HG02588 (cell line): Measurements from ENCODE around the gene PROSER2.
"Not testable (repeated sequence)": the region's sequence is repeated elsewhere in the genome, so short reads cannot be mapped to it uniquely, and the experiment has no call there.

Experiments used
- ATAC-seq: cut with Tn5 transposase; IDR thresholded peaks from one replicate; pipeline ENCODE4 v1.9.1; 2021; ENCODE audit warnings: mild to moderate bottlenecking, moderate library complexity; ENCODE audit not compliant: unreplicated experiment

Gene PROSER2

DNA sequence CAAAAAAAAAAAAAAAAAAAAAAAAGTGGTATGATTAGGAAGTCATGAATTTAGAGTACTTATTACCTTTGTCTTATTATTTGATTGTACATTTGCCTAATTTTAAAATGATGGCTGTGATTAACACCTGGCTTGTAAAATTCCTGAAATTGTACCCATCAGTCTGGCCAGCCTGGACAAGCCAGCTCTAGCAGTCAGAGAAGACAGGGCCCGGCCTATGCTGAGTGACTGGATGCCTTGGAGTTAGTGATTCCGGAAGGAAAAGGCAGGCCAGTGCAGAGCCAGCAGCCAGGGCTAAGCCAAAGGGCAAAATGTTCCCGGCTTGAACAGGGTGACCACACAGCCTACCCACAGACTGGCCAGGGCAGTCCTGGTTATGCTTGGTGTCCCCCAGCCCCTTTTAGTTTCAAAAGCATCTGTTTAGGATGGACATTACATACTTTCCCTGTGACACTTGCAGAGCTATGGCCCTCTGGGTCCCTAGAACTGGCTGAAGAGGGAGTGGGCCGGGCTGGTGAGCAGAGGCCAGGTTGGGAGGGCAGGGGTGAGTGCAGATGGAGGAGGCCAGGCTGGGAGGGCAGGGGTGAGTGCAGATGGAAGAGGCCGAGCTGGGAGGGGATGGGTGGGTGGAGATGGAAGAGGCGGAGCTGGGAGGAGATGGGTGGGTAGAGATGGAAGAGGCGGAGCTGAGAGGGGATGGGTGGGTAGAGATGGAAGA lies 61.7 kb downstream of the PROSER2 start:
- no peak for ATAC-seq

DNA sequence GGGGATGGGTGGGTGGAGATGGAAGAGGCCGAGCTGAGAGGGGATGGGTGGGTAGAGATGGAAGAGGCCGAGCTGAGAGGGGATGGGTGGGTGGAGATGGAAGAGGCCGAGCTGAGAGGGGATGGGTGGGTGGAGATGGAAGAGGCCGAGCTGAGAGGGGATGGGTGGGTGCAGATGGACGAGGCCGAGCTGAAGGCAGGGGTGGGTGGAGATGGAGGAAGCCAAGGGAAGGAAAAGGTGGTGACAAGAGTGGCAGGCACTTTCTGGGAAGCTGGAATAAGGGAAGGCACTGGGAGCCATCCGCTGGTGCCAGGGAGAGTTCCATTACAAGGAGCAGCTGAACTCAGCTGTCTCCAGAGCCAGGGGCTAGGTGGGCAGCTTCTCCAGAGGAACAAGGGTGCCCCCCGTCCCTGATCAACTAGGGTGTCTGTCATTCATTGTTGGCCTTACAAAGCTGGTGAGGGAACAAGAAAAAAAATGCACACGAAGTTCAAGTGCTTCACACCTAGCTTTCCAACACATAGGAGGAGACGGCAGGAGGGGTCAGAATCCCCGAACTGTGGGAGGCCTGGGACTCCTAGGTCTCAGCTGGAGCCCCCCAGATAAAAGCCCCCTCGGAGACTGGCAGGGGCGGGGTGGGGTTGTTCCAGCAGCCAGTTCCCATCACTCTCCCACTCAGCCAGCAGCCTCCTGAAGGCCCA lies 62.4 kb downstream of the PROSER2 start:
- ATAC-seq: no peak

GRCh38 chr10:11886138-11886474 lies 63.0 kb downstream of the PROSER2 start:
- ATAC-seq: no peak

DNA sequence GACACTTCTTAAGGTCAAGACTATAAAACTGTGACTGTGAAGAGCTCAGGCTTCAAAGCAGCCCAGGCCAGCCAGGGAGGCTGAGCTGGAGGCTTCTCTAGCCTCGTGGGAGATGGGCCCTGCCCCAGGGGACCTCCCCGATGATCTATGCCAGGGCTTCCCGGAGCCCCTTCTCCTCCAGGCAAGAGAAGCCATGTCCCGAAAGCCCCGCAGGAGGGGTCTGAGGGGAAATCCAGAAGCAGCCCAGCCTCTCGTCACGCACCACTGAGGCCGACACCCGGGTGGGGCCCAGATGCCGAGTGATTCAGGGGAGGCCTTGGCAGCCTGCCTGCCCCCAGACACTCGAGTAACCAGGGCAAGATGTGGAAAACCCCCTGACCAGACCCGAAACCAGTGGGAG lies 63.7 kb downstream of the PROSER2 start:
- ATAC-seq: peak; percentile 49

- ATAC-seq: no peak
These were observed 64.4 kb downstream of the PROSER2 start for GRCh38 chr10:11887381-11888227.

GRCh38 chr10:11889263-11889662 lies 66.1 kb downstream of the PROSER2 start:
- not testable (repeated sequence) for ATAC-seq

- no peak for ATAC-seq
These were observed 68.8 kb downstream of the PROSER2 start for GRCh38 chr10:11891776-11892486.

DNA sequence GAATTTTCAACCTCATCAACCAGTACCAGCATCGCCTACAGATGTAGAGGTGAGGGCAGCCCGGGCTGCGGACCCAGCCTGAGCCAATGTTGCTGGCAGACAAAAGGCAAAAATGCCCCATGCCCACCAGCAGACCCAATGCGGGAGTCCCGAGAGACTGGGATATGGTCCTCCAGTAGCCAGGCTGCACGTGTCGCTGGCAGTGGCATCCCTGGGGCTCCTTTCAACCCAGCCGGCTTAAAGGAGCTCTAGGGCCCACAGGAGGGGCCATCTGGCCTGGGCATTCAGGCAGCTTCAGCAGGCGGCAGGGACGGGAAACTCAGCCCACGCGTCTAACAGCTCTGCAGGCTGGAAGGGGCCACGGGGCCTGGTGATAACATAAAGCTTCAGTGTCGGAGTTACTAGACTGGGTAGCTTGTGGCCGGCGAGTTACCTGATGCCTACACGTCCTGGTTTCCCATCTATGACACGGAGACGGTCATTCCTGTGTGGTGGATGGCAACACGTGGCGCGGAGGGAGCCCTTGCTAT lies 70.7 kb downstream of the PROSER2 start:
- ATAC-seq: no peak

DNA sequence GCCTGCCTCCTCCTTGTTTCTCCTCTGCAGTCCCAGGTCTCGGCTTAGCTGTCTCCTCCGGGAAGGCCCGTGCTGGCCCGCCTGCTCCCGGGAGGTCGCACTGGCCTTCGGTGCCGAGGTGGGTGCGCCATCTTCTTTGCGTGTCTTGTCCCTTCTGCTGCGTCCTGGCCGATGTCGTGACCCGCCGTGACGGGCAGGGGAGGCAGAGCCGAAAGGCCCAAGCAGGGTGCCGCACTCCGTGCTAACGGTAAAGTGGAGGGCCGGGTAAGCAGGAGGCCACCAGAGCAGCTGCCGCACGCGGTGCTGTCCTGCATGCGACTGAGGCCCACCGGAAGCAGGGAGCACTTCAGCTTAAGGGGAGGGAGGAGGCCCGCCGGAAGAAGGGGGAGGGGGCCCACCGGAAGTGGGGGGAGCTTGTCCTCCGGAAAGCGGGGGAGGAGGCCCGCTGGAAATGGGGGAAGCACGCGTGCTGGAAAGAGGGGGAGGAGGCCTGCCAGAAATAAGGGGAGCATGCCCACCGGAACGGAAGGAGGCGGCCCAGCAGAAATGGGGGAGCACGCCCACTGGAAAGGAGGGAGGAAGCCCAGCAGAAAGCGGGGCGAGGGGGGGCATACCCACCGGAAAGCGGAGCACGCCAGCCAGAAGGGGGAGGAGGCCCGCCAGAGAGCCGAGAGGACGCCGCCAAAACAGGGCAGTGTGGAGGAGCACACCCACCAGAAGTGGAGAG lies 71.4 kb downstream of the PROSER2 start:
- no peak for ATAC-seq

GRCh38 chr10:11895108-11895466 lies 71.9 kb downstream of the PROSER2 start:
- no peak for ATAC-seq

DNA sequence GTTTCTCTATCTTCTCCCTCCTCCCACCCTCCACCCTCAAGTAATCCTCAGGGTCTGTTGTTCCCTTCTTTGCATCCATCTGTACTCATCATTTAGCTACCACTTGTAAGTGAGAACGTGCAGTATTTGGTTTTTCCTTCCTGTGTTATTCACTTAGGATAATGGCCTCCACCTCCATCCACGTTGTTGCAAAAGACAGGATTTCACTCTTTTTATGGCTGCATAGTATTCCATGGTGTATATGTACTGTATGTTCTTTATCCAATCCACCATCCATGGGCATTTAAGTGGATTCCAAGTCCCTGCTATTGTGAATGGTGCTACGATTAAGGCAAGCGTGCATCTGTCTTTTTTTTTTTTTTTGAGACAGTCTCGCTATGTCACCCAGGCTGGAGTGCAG lies 72.4 kb downstream of the PROSER2 start:
- ATAC-seq: no peak

DNA sequence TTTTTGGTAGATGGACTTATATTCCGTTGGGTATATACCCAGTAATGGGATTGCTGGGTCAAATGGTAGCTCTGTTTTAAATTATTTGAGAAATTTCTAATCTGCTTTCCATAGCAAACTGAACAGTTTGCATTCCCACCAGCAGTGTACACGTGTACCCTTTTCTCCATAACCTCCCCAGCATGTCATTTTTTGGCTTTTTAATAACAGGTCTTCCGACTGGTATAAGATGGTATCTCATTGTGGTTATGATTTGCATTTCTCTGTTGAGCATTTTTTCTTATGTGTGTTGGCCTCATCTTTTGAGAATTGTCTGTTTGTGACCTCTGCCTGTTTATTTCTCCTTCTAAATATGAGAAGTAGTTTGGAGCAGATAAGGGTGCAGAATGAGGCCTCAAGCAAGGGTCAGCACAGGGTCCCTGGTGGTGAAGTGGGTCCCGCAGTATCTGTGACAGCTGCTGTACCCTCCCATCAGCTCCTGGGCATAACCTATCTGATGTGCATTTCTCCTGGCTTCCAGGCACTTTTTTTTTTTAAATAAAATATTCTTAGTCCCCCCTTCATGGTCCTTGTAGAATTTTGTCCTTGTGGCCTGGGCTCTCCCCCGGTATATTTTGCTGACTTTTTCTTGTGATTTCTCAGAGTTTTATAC lies 73.5 kb downstream of the PROSER2 start:
- ATAC-seq: no peak

- ATAC-seq: no peak
These were observed 74.8 kb downstream of the PROSER2 start for GRCh38 chr10:11898033-11898371.

- no peak for ATAC-seq
These were observed 75.4 kb downstream of the PROSER2 start for GRCh38 chr10:11898372-11899066.

GRCh38 chr10:11899067-11899876 lies 76.1 kb downstream of the PROSER2 start:
- ATAC-seq: no peak

DNA sequence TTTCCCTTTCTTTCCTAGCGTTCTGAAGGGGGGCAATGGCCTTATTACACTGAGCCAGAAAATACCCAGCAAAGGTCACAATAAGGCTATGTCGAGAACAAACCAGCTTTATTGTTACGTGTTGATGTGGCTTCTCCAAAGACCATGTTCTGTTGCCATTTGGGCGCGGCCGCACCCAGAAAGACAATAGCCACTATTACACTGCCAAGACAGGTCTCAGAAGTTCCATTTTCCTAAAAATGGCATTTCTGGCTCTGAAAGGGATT lies 77.8 kb downstream of the PROSER2 start:
- ATAC-seq: no peak

DNA sequence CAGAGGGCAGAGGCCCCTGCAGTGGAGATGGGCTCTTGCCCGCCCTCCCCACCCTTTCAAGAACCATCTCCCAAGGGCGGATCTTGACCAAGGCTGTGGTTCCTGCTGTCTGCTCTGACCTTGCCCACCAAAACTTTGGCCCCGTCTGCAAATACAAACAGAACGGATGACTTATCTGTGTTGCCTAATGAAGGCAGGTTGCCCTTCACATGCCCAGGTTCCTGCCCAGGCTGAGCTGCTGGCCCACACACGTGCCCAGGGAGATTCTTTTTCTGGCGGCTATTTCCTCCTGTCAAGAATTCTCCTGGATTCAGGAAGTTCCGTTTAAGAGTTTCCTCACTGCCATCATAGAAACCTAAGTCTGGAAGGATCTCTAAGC lies 78.3 kb downstream of the PROSER2 start:
- no peak for ATAC-seq

DNA sequence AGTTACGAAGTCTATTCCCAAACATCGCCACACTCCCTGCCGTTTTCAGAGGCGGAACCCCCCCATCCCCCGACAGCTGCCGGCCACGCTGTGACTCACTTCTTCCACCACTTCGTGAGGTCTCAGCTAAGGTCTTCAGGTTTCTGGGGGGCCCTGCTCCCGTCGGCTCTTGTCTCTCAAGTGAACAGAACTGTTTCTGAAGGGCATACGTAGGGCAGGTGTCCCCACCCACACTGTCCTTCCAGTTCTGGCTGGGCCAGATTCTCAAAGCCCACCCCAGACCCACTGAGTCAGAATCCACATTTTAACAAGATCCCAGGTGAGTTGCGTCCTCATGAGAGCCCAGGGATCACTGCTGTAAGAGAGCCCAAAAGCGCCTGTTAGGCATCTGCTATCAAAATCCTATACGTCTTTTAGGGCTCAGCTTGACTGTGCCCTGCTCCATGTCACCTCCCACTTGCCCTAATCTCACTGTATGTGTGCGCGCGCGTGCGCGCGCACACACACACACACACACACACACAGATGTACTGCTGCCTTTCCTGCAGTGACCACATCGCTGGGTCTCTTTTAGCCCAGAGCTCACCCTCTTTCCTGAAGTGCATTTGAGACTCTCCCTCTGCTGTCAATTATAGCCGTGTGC lies 78.8 kb downstream of the PROSER2 start:
- no peak for ATAC-seq
